Measurements from ENCODE around the gene RPL29. TPM values are rescaled to one million over a fixed set of nuclear protein-coding genes. Genes with fewer than 3 reads are reported as not detected.
A peak's percentile ranks its signal among the peaks of the same experiment; 100 is the strongest.

Gene RPL29
- total and polyA plus RNA-seq, 2 of the 8 experiments (the other 6 are each of a cell fraction or from before 2014, with no cell fraction given), result 1,467 to 2,660 TPM

DNA sequence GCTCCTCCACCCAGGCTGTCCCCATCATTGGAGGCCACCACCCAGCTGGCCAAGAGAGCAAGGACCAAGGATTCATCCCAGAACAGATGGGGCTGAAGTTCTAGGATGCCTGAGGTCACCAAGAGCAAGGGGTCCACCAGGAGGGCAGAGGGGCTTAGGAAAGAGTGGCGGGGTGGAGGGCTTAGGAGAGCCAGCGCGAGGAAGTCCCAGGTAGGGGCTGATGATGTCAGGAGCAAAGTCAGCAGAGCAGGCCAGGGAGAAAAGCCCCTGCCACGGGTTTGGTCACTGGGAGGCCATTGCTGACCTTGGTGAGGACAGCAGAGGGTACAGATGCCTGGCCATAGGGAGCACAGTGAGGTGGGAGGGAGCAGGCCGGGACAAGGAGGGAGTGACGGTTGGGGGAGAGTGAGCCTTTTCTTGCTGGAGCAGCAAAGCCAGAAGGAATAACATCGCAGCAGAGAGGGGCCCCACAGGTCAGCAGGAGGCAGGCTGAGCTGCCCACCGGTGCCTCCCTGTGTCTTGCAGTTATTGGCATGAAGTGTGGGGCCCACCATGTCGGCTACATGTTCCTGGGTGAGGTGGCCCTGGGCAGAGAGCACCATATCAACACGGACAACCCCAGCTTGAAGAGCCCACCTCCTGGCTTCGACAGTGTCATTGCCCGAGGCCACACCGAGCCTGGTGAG, 48.3 kb downstream of the RPL29 start:
- ChIA-PET POLR2A (ENCODE audit: partially characterized antibody) (interaction anchor here (0.6 to 15.7 kb wide), 4 partner anchors 10 to 46 kb away, joined by 3 to 148 read pairs (median 67); partner anchors contain the start of genes ABHD14B, PCBP4 and RPL29), CTCF (ENCODE audit: partially characterized antibody) (interaction anchor here (1.0 to 2.2 kb wide), 4 partner anchors 10 to 106 kb away, joined by 4 to 9 read pairs (median 6); partner anchors contain the start of gene ABHD14B)
- Histone ChIP-seq H4K20me1 (replicated peaks in 1 of 2; ENCODE audit: control insufficient read depth in 1 of 2, insufficient read depth in 2 of 2, low read length in 2 of 2) (no peaks in the 10 kb centered on the region), H3K23ac (ENCODE audit: insufficient read length) (no peak overlapping the region), H3K18ac (ENCODE audit: extremely low read depth, low read length) (no peak overlapping the region), H3K36me3 (ENCODE audit: control insufficient read depth in 2 of 4, insufficient read depth in 4 of 4, low read length in 3 of 4) (no peaks in the 10 kb centered on the region), H3K56ac (replicated peaks; ENCODE audit: insufficient read length, low read depth, low read length) (no peak overlapping the region), H4K91ac (replicated peaks; ENCODE audit: insufficient read length, low read length) (no peak overlapping the region), H2AFZ (ENCODE audit: low read length) (no peak overlapping the region), H3K79me2 (ENCODE audit: control insufficient read depth in 1 of 2, insufficient read depth in 2 of 2, low read length in 2 of 2) (no peaks in the 10 kb centered on the region), H3K4me2 (ENCODE audit: insufficient read depth in 1 of 2, low read depth in 2 of 2, low read length in 2 of 2) (no peak overlapping the region), H2BK12ac (ENCODE audit: low read depth, low read length) (peak overlapping the region; percentile 50; the same call in 1 of the 2 replicates), H2AK5ac (ENCODE audit: low read depth, low read length) (no peak overlapping the region), H3K27me3 (replicated peaks in 1 of 4; ENCODE audit: control insufficient read depth in 3 of 4, extremely low read depth in 1 of 4, insufficient read depth in 3 of 4, low read length in 3 of 4) (peaks cover 0 to 12% (median 6%) of the 10 kb centered on the region in 4 experiments; a peak in 5 of 7 replicates), H3K79me1 (ENCODE audit: low read depth, low read length) (no peaks in the 10 kb centered on the region), H3K14ac (ENCODE audit: insufficient read length) (no peak overlapping the region), H2BK15ac (ENCODE audit: low read length) (no peak overlapping the region), H4K5ac (ENCODE audit: insufficient read length, low read depth, low read length) (no peak overlapping the region), H3K4me1 (replicated peaks in 1 of 4; ENCODE audit: control insufficient read depth in 3 of 4, insufficient read depth in 4 of 4, low read length in 3 of 4) (peaks cover 0 to 3% (median 2%) of the 10 kb centered on the region in 4 experiments; a peak in 5 of 7 replicates), H3K4me3 (ENCODE audit: extremely low read depth in 1 of 4, insufficient read depth in 2 of 4, low read depth in 3 of 4, low read length in 4 of 4) (no peak overlapping the region), H3K23me2 (ENCODE audit: low read depth, low read length) (peaks cover under 1% of the 10 kb centered on the region; the same call in 1 of the 2 replicates), H4K8ac (ENCODE audit: extremely low read depth, insufficient read depth, low read length) (no peak overlapping the region), H2BK20ac (ENCODE audit: low read length) (no peak overlapping the region), H3K9ac (replicated peaks in 1 of 4; ENCODE audit: extremely low read depth in 1 of 4, low read depth in 3 of 4, low read length in 3 of 4) (no peak overlapping the region; a peak in 2 of 7 replicates), H2BK120ac (replicated peaks; ENCODE audit: low read depth, low read length) (no peak overlapping the region), H3K9me3 (ENCODE audit: insufficient read depth in 2 of 2, low read depth in 1 of 2, low read length in 1 of 2) (no peaks in the 10 kb centered on the region), H2BK5ac (ENCODE audit: low read depth, low read length) (no peak overlapping the region), H3K27ac (ENCODE audit: low read depth, low read length) (no peak overlapping the region), H3K4ac (replicated peaks; ENCODE audit: insufficient read length, low read depth, low read length) (no peak overlapping the region)
- no peak for DNase-seq (ENCODE audit: low read depth in 1 of 2, low spot score in 2 of 2)
- no peak for FAIRE-seq
- WGBS, 2 experiments (ENCODE audit: extremely low coverage in 1 of 2, insufficient coverage in 1 of 2, insufficient read length in 1 of 2, insufficient replicate concordance in 2 of 2, low coverage in 1 of 2, low lambda C conversion rate in 2 of 2, missing lambda C conversion rate in 1 of 2), result 85% methylated on average over 13 of the region's 13 CpGs; no CpG with 5 or more reads in 1 of the 2 experiments
- TF ChIP-seq BCL11A (IDR thresholded peaks at IDR 0.05; ENCODE audit: low read depth in 2 of 2, low read length in 2 of 2) (no peak), ZNF274 (IDR thresholded peaks at IDR 0.05; ENCODE audit: borderline replicate concordance, extremely low read depth, low read length) (no peak), JUND (IDR thresholded peaks at IDR 0.05; ENCODE audit: low read length) (no peak), KDM1A (IDR thresholded peaks at IDR 0.05; ENCODE audit: borderline replicate concordance, low read length) (no peak), SAP30 (IDR thresholded peaks at IDR 0.05; ENCODE audit: insufficient read depth, insufficient replicate concordance, low read length) (no peak), SP1 (IDR thresholded peaks at IDR 0.05; ENCODE audit: low read depth, low read length) (no peak), RXRA (IDR thresholded peaks at IDR 0.05; ENCODE audit: insufficient read depth, low read depth, low read length) (no peak), ASH2L (IDR thresholded peaks at IDR 0.05; ENCODE audit: low read length) (no peak), NRF1 (IDR thresholded peaks at IDR 0.05; ENCODE audit: low read depth, low read length) (no peak)
- TF ChIP-seq, protein P1, sequence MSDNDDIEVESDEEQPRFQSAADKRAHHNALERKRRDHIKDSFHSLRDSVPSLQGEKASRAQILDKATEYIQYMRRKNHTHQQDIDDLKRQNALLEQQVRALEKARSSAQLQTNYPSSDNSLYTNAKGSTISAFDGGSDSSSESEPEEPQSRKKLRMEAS (IDR thresholded peaks at IDR 0.05), result no peak
- TF ChIP-seq, protein P2, sequence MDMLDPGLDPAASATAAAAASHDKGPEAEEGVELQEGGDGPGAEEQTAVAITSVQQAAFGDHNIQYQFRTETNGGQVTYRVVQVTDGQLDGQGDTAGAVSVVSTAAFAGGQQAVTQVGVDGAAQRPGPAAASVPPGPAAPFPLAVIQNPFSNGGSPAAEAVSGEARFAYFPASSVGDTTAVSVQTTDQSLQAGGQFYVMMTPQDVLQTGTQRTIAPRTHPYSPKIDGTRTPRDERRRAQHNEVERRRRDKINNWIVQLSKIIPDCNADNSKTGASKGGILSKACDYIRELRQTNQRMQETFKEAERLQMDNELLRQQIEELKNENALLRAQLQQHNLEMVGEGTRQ (IDR thresholded peaks at IDR 0.05; ENCODE audit: low read length), result no peak
